ENCODE data around the gene FCHSD1. TPM values are rescaled to one million over a fixed set of nuclear protein-coding genes. Genes with fewer than 3 reads are reported as not detected.
A peak's percentile ranks its signal among the peaks of the same experiment; 100 is the strongest.

Gene FCHSD1
- polyA plus RNA-seq, 1 experiment = 45.8 TPM

DNA sequence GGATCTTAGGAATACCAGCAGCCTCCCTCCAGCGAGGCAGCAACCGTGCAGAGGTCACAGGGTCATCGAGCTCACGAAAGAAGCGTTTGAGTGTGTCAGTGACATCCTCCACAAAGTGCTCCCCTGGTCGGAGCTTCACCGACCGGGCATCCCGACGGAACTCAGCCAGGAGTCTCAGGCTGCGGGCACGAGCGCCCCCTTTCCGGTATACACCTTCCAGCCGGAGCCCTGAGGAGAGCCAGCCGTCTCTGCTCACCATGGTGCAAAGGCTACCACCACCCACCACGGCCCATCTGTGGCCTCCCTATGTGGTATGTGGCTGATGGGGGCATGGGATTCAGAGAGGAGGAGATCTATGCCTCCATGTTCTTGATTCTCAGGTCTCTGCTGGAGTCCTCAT, 10.8 kb upstream of the FCHSD1 start:
- no peaks in the 10 kb centered on the region for H3K27me3 ChIP-seq (ENCODE audit: control insufficient read depth, insufficient read depth, low read length)
- peaks cover 7% of the 10 kb centered on the region for H3K36me3 ChIP-seq (ENCODE audit: control insufficient read depth, insufficient read depth, low read length)
- no peak for DNase-seq (ENCODE audit: low read depth)
- POLR2A ChIA-PET = no interaction called here
- no peak overlapping the region for H3K4me3 ChIP-seq (ENCODE audit: low read depth, low read length)
- no peak for TF ChIP-seq CTCF (IDR thresholded peaks at IDR 0.05; ENCODE audit: insufficient read depth, low read depth, low read length)
- CTCF ChIA-PET = interaction anchor here (0.8 to 1.7 kb wide), 4 partner anchors 9 to 70 kb away, joined by 3 to 7 read pairs (median 3); partner anchors contain the start of gene DIAPH1

DNA sequence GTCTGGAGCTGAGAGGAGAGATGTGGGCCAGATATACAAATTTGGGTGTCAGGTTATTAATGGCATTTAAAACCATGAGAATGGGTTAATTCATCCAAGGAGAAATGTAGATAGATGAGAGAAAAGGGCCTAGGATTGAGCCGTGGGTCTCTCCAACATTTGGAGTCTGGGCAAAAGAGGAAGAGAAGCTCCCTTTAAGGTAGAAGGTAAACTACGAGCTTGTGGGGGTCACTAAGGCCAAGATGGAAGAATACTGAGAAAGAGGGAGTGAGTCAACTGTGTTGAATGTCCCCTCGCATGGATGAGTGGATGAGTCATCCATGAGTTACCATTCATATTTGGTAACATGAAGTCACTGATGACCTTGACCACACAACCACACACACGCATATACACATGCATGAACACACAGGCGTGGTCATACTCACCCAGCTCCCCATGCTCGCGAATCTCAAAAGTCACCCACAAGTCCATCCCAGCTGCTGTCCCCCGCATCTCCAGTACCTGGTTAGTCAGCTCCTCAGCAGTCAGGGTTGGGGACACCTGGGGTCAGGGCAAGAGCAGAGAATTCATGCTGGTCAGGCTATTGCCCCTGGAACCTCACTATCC, 6.8 kb upstream of the FCHSD1 start:
- H3K4me3 ChIP-seq (ENCODE audit: low read depth, low read length) = no peak overlapping the region
- ChIA-PET CTCF (interaction anchor here (0.6 to 3.1 kb wide), 6 partner anchors 12 to 303 kb away, joined by 3 to 19 read pairs (median 3); no protein-coding TSS in a partner anchor), POLR2A (no interaction called here)
- peaks cover 14% of the 10 kb centered on the region for H3K36me3 ChIP-seq (ENCODE audit: control insufficient read depth, insufficient read depth, low read length)
- no peaks in the 10 kb centered on the region for H3K27me3 ChIP-seq (ENCODE audit: control insufficient read depth, insufficient read depth, low read length)
- DNase-seq (ENCODE audit: low read depth) = peak; percentile 65
- no peak for TF ChIP-seq CTCF (IDR thresholded peaks at IDR 0.05; ENCODE audit: insufficient read depth, low read depth, low read length)

DNA sequence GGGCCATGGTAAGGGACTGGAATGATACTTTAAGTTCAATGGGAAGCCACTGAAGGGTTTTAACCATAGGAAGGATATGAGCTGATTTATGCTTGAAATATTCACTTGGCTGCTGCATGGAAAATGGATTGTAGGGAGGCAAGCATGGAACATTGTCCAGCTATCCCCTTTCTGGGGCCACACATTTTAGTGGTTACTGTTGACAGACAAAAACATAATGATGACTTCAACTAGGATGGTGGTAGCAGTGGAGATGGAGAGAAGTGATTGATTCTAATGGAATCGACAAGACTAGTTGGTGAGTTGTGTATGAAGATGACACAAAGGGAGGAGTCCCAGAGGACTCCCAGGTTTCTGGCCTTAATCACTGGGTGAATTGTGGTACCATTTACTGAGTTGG, 6.2 kb upstream of the FCHSD1 start:
- CTCF ChIA-PET = interaction anchor here (1.2 to 3.1 kb wide), 4 partner anchors 9 to 222 kb away, joined by 3 to 19 read pairs (median 3); no protein-coding TSS in a partner anchor
- peaks cover 14% of the 10 kb centered on the region for H3K36me3 ChIP-seq (ENCODE audit: control insufficient read depth, insufficient read depth, low read length)
- no peak overlapping the region for H3K4me3 ChIP-seq (ENCODE audit: low read depth, low read length)
- no peak for TF ChIP-seq CTCF (IDR thresholded peaks at IDR 0.05; ENCODE audit: insufficient read depth, low read depth, low read length)
- POLR2A ChIA-PET = no interaction called here
- H3K27me3 ChIP-seq (ENCODE audit: control insufficient read depth, insufficient read depth, low read length) = no peaks in the 10 kb centered on the region
- no peak for DNase-seq (ENCODE audit: low read depth)

GRCh38 chr5:141656396-141656795, 5.2 kb upstream of the FCHSD1 start:
- no peak for TF ChIP-seq CTCF (IDR thresholded peaks at IDR 0.05; ENCODE audit: insufficient read depth, low read depth, low read length)
- Histone ChIP-seq H3K27me3 (ENCODE audit: control insufficient read depth, insufficient read depth, low read length) (no peaks in the 10 kb centered on the region), H3K4me3 (ENCODE audit: low read depth, low read length) (no peak overlapping the region), H3K36me3 (ENCODE audit: control insufficient read depth, insufficient read depth, low read length) (peaks cover 14% of the 10 kb centered on the region)
- DNase-seq (ENCODE audit: low read depth) = no peak
- POLR2A ChIA-PET = no interaction called here
- CTCF ChIA-PET = interaction anchor here (1.3 kb wide), 1 partner anchor 10 kb away, joined by 3 read pairs; no protein-coding TSS in a partner anchor

- ChIA-PET CTCF (interaction anchor here (1.1 kb wide), 1 partner anchor 15 kb away, joined by 5 read pairs; no protein-coding TSS in a partner anchor), POLR2A (no interaction called here)
- DNase-seq (ENCODE audit: low read depth) = no peak
- Histone ChIP-seq H3K27me3 (ENCODE audit: control insufficient read depth, insufficient read depth, low read length) (no peaks in the 10 kb centered on the region), H3K36me3 (ENCODE audit: control insufficient read depth, insufficient read depth, low read length) (peaks cover 14% of the 10 kb centered on the region), H3K4me3 (ENCODE audit: low read depth, low read length) (no peak overlapping the region)
- no peak for TF ChIP-seq CTCF (IDR thresholded peaks at IDR 0.05; ENCODE audit: insufficient read depth, low read depth, low read length)
Observed at GRCh38 chr5:141655020-141655419, 3.8 kb upstream of the FCHSD1 start.
